SK-N-SH (cell line): Measurements from ENCODE around the gene UMODL1. TPM values are rescaled to one million over a fixed set of nuclear protein-coding genes. Genes with fewer than 3 reads are reported as not detected.

Experiments
- CTCF ChIA-PET: fragments of 300-600, 350-600 bp; formaldehyde crosslinking; extraction: SDS; loops from one replicate; lab custom pipeline; 2021; lab: Yijun Ruan, JAX
- POLR2A ChIA-PET: fragments of 350-600 bp; sonication (Branson Sonifier 250); formaldehyde crosslinking; extraction: SDS; loops from one replicate; lab custom pipeline; 2020; ENCODE audit warnings: antibody characterized with exemption, inconsistent platforms; lab: Yijun Ruan, JAX
- DNase-seq: peaks from one replicate; pipeline ENCODE4 v3.0.0; 2012
- H2AFZ ChIP-seq: fragments of 200-600 bp; sonication (generic); 2 replicates; pipeline ENCODE4 v1.8.1; 2016; ENCODE audit warnings: antibody characterized with exemption, mild to moderate bottlenecking, low read depth
- H3F3A ChIP-seq: fragments of 200-600 bp; sonication (generic); replicated peaks from 2 replicates; pipeline ENCODE3; 2016; ENCODE audit warnings: antibody characterized with exemption, mild to moderate bottlenecking; ENCODE audit not compliant: insufficient read depth
- H3K27ac ChIP-seq, 2 experiments: fragments of 200-500 bp in 1 of 2; fragments of 200-600 bp in 1 of 2; sonication (Bioruptor generic) in 1 of 2; sonication (generic), shearing (Covaris generic) in 1 of 2; 2 replicates each; pipeline versions ENCODE4 v1.5.1 to v1.6.1; 2014 to 2016; ENCODE audit warnings: low read depth in 2 of 2, inconsistent platforms in 1 of 2, low read length in 1 of 2, mild to moderate bottlenecking in 1 of 2, mixed read lengths in 1 of 2
- H3K27me3 ChIP-seq: fragments of 200-600 bp; sonication (generic), shearing (Covaris generic); 2 replicates; pipeline ENCODE4 v1.6.1; 2016; ENCODE audit warnings: mixed run types; ENCODE audit not compliant: insufficient read depth
- H3K36me3 ChIP-seq, 2 experiments: fragments of 200-500 bp in 1 of 2; fragments of 200-600 bp in 1 of 2; sonication (Bioruptor generic) in 1 of 2; sonication (generic) in 1 of 2; replicated peaks in 1 of 2; 2 replicates each; pipeline versions ENCODE3 to v1.5.1; 2014 to 2016; ENCODE audit warnings: low read length in 1 of 2, mild to moderate bottlenecking in 1 of 2; ENCODE audit not compliant: insufficient read depth in 2 of 2, control insufficient read depth in 1 of 2
- H3K4me1 ChIP-seq, 2 experiments: fragments of 200-500 bp in 1 of 2; fragments of 200-600 bp in 1 of 2; sonication (Bioruptor generic) in 1 of 2; sonication (generic), shearing (Covaris generic) in 1 of 2; 2 replicates each; pipeline versions ENCODE4 v1.5.1 to v1.6.1; 2014 to 2016; ENCODE audit warnings: low read depth in 1 of 2, low read length in 1 of 2, mixed run types in 1 of 2; ENCODE audit not compliant: insufficient read depth in 2 of 2, control insufficient read depth in 1 of 2
- H3K4me2 ChIP-seq: fragments of 200-600 bp; sonication (generic), shearing (Covaris generic); 2 replicates; pipeline ENCODE4 v1.6.1; 2017; ENCODE audit warnings: mixed run types
- H3K4me3 ChIP-seq, 2 experiments: fragments of 200-500 bp in 1 of 2; fragments of 200-600 bp in 1 of 2; sonication (Bioruptor generic) in 1 of 2; sonication (generic), shearing (Covaris generic) in 1 of 2; 2 replicates each; pipeline versions ENCODE4 v1.5.1 to v1.8.1; 2014 to 2016; ENCODE audit warnings: low read depth in 2 of 2, inconsistent platforms in 1 of 2, low read length in 1 of 2, mild to moderate bottlenecking in 1 of 2, mixed read lengths in 1 of 2, moderate library complexity in 1 of 2
- H3K79me2 ChIP-seq: fragments of 200-600 bp; sonication (generic); 2 replicates; pipeline ENCODE4 v1.8.1; 2017; ENCODE audit warnings: mild to moderate bottlenecking; ENCODE audit not compliant: insufficient read depth
- H3K9ac ChIP-seq: fragments of 200-600 bp; sonication (generic); 2 replicates; pipeline ENCODE4 v1.6.1; 2017; ENCODE audit warnings: mixed run types
- H3K9me2 ChIP-seq: fragments of 200-600 bp; sonication (generic); 2 replicates; pipeline ENCODE4 v1.6.1; 2017; ENCODE audit warnings: mixed run types
- H3K9me3 ChIP-seq: fragments of 200-600 bp; sonication (generic); 2 replicates; pipeline ENCODE4 v1.6.1; 2017; ENCODE audit warnings: mixed run types, mild to moderate bottlenecking, moderate library complexity
- H4K20me1 ChIP-seq: fragments of 200-600 bp; sonication (generic); 2 replicates; pipeline ENCODE4 v1.6.1; 2017; ENCODE audit warnings: mild to moderate bottlenecking, mixed run types; ENCODE audit not compliant: insufficient read depth
- CHD2 ChIP-seq: fragments of 150-350 bp; IDR thresholded peaks from 2 replicates; pipeline ENCODE4 v1.6.1; 2018; ENCODE audit warnings: low read length; ENCODE audit not compliant: partially characterized antibody
- ELF1 ChIP-seq: IDR thresholded peaks from 2 replicates; pipeline ENCODE4 v1.4.0; 2012
- EP300 ChIP-seq, 2 experiments: IDR thresholded peaks; 2 replicates each; pipeline versions ENCODE4 v1.4.0 to v1.6.1; 2012; ENCODE audit warnings: borderline replicate concordance in 1 of 2, low read depth in 1 of 2, low read length in 1 of 2
- EZH2phosphoT487 ChIP-seq: fragments of 200-600 bp; sonication (generic); IDR thresholded peaks from 2 replicates; pipeline ENCODE4 v1.6.1; 2017; ENCODE audit warnings: low read depth, mixed run types, mild to moderate bottlenecking, antibody characterized with exemption, moderate library complexity, borderline replicate concordance
- FOXJ3 ChIP-seq: sonication (generic); formaldehyde crosslinking; IDR thresholded peaks from 2 replicates; pipeline ENCODE4 v1.5.1; 2020; ENCODE audit warnings: mild to moderate bottlenecking, missing genetic modification reagents
- FOXM1 ChIP-seq: IDR thresholded peaks from 2 replicates; pipeline ENCODE4 v1.4.0; 2012; ENCODE audit warnings: low read depth, mild to moderate bottlenecking
- GABPA ChIP-seq: IDR thresholded peaks from 2 replicates; pipeline ENCODE4 v1.4.0; 2012; ENCODE audit warnings: low read depth, mild to moderate bottlenecking
- MAX ChIP-seq: IDR thresholded peaks from 2 replicates; pipeline ENCODE4 v1.4.0; 2012; ENCODE audit warnings: low read depth
- MEF2A ChIP-seq: IDR thresholded peaks from 2 replicates; pipeline ENCODE4 v1.4.0; 2012; ENCODE audit warnings: low read depth, borderline replicate concordance
- MXI1 ChIP-seq: IDR thresholded peaks from 2 replicates; pipeline ENCODE4 v1.6.1; 2012; ENCODE audit warnings: mild to moderate bottlenecking, low read depth, low read length, improper control_type of control experiment
- NFIC ChIP-seq: IDR thresholded peaks from 2 replicates; pipeline ENCODE4 v1.4.0; 2012; ENCODE audit warnings: borderline replicate concordance
- RAD21 ChIP-seq: IDR thresholded peaks from 2 replicates; pipeline ENCODE4 v1.6.1; 2012; ENCODE audit warnings: mild to moderate bottlenecking, low read length
- RCOR1 ChIP-seq: fragments of 150-350 bp; IDR thresholded peaks from 2 replicates; pipeline ENCODE4 v1.6.1; 2017; ENCODE audit warnings: antibody characterized with exemption, low read length
- REST ChIP-seq: IDR thresholded peaks from 2 replicates; pipeline ENCODE4 v1.6.1; 2012; ENCODE audit warnings: mild to moderate bottlenecking, low read depth, low read length, moderate library complexity
- RFX5 ChIP-seq: IDR thresholded peaks from 2 replicates; pipeline ENCODE4 v1.6.1; 2012; ENCODE audit warnings: mild to moderate bottlenecking, improper control_type of control experiment, low read length
- RXRA ChIP-seq: IDR thresholded peaks from 2 replicates; pipeline ENCODE4 v1.4.0; 2012; ENCODE audit warnings: low read depth, mild to moderate bottlenecking, borderline replicate concordance
- SMC3 ChIP-seq: IDR thresholded peaks from 2 replicates; pipeline ENCODE4 v1.6.1; 2012; ENCODE audit warnings: low read depth, low read length, improper control_type of control experiment
- TCF12 ChIP-seq: IDR thresholded peaks from 2 replicates; pipeline ENCODE4 v1.4.0; 2012
- WGBS: methylation state at CpG from one replicate; pipeline ENCODE4 v1.1.6; 2017; ENCODE audit warnings: low lambda C conversion rate; 5-methylcytosine and 5-hydroxymethylcytosine counted together
- polyA plus RNA-seq, 3 experiments: library from polyadenylated mRNA; depleted of rRNA; stranded (reverse); fragments of >200 nt; gene quantifications; 2 replicates each; pipeline ENCODE4 v1.2.3, GENCODE V29; 2012
- TF ChIP-seq, protein P1 (sequence below): fragments of 150-350 bp; IDR thresholded peaks from 2 replicates; pipeline ENCODE4 v1.6.1; 2017; ENCODE audit warnings: antibody characterized with exemption, low read length, low read depth, borderline replicate concordance
- TF ChIP-seq, protein P2 (sequence below): IDR thresholded peaks from 2 replicates; pipeline ENCODE4 v1.4.0; 2012; ENCODE audit warnings: low read depth, borderline replicate concordance

Gene UMODL1
- polyA plus RNA-seq, 1 of the 3 experiments (the other 2 are of a cell fraction), result not detected

GRCh38 chr21:42081138-42081537, 10.0 kb downstream of the UMODL1 start (continued):
- no peak for TF ChIP-seq NFIC
- no peak for TF ChIP-seq RFX5
- no peak for TF ChIP-seq RCOR1
- no peak for TF ChIP-seq TCF12
- TF ChIP-seq, protein P1, sequence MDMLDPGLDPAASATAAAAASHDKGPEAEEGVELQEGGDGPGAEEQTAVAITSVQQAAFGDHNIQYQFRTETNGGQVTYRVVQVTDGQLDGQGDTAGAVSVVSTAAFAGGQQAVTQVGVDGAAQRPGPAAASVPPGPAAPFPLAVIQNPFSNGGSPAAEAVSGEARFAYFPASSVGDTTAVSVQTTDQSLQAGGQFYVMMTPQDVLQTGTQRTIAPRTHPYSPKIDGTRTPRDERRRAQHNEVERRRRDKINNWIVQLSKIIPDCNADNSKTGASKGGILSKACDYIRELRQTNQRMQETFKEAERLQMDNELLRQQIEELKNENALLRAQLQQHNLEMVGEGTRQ, result no peak
- TF ChIP-seq ELF1, result no peak
- no peak for TF ChIP-seq REST
- TF ChIP-seq EZH2phosphoT487, result no peak
- TF ChIP-seq, all 33 proteins: peak for 0

GRCh38 chr21:42081931-42082381, 10.8 kb downstream of the UMODL1 start:
- H3K9me3 ChIP-seq, result no peaks in the 10 kb centered on the region
- no peaks in the 10 kb centered on the region for H3K79me2 ChIP-seq
- H3K4me1 ChIP-seq, result no peaks in the 10 kb centered on the region; a peak in 1 of 4 replicates
- no peaks in the 10 kb centered on the region for H3K27me3 ChIP-seq
- H3K9ac ChIP-seq, result no peak overlapping the region
- no peak overlapping the region for H3K4me2 ChIP-seq
- no peaks in the 10 kb centered on the region for H3F3A ChIP-seq
- WGBS, result 73% methylated on average over 12 of the region's 18 CpGs
- no peaks in the 10 kb centered on the region for H4K20me1 ChIP-seq
- no peaks in the 10 kb centered on the region for H3K9me2 ChIP-seq
- ChIA-PET CTCF (interaction anchor here (0.6 to 1.2 kb wide), 3 partner anchors 36 to 90 kb away, joined by 3 read pairs; no protein-coding TSS in a partner anchor), POLR2A (no interaction called here)
- no peak overlapping the region for H3K27ac ChIP-seq
- DNase-seq, result no peak
- no peak overlapping the region for H2AFZ ChIP-seq
- no peaks in the 10 kb centered on the region for H3K36me3 ChIP-seq
- no peak overlapping the region for H3K4me3 ChIP-seq
- no peak for TF ChIP-seq CHD2
- no peak for TF ChIP-seq EP300 (IDR thresholded peaks at IDR 0.05; ENCODE audit: borderline replicate concordance in 1 of 2, low read depth in 1 of 2, low read length in 1 of 2)
- TF ChIP-seq, protein P1, result no peak
- no peak for TF ChIP-seq REST
- no peak for TF ChIP-seq SMC3
- TF ChIP-seq MAX, result no peak
- TF ChIP-seq MEF2A, result no peak
- TF ChIP-seq NFIC, result no peak
- TF ChIP-seq FOXM1, result no peak
- TF ChIP-seq RAD21, result no peak
- no peak for TF ChIP-seq MXI1
- TF ChIP-seq GABPA, result no peak
- no peak for TF ChIP-seq RXRA
- TF ChIP-seq, protein P2, sequence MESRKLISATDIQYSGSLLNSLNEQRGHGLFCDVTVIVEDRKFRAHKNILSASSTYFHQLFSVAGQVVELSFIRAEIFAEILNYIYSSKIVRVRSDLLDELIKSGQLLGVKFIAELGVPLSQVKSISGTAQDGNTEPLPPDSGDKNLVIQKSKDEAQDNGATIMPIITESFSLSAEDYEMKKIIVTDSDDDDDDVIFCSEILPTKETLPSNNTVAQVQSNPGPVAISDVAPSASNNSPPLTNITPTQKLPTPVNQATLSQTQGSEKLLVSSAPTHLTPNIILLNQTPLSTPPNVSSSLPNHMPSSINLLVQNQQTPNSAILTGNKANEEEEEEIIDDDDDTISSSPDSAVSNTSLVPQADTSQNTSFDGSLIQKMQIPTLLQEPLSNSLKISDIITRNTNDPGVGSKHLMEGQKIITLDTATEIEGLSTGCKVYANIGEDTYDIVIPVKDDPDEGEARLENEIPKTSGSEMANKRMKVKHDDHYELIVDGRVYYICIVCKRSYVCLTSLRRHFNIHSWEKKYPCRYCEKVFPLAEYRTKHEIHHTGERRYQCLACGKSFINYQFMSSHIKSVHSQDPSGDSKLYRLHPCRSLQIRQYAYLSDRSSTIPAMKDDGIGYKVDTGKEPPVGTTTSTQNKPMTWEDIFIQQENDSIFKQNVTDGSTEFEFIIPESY, result no peak
- no peak for TF ChIP-seq TCF12
- TF ChIP-seq FOXJ3, result no peak
